ENCODE results near the gene PCDHB9. TPM values are rescaled to one million over a fixed set of nuclear protein-coding genes. Genes with fewer than 3 reads are reported as not detected.
A peak's percentile ranks its signal among the peaks of the same experiment; 100 is the strongest.

PCDHB9 gene
- total and polyA plus RNA-seq, 2 of the 8 experiments (the other 6 are each of a cell fraction or from before 2014, with no cell fraction given): 0.68 to 1.6 TPM

GRCh38 chr5:141223112-141223783, 36.3 kb downstream of the PCDHB9 start, which contains the start of gene PCDHB14 (continued):
- TF ChIP-seq ATF2 (IDR thresholded peaks at IDR 0.05; ENCODE audit: low read length): 0 out of 2 replicates have a peak, but pooled peaks have one; percentile 35
- no peak for TF ChIP-seq JUND (IDR thresholded peaks at IDR 0.05; ENCODE audit: low read length)
- no peak for TF ChIP-seq CTBP2 (IDR thresholded peaks at IDR 0.05; ENCODE audit: borderline replicate concordance, insufficient read depth, insufficient read length, low read length)
- no peak for TF ChIP-seq SP2 (IDR thresholded peaks at IDR 0.05; ENCODE audit: low read length)
- no peak for TF ChIP-seq SRF (IDR thresholded peaks at IDR 0.05; ENCODE audit: low read depth, low read length)
- no peak for TF ChIP-seq GABPA (IDR thresholded peaks at IDR 0.05; ENCODE audit: borderline replicate concordance, insufficient read depth, low read length)
- TF ChIP-seq ASH2L (IDR thresholded peaks at IDR 0.05; ENCODE audit: low read length): peak; percentile 25
- no peak for TF ChIP-seq TEAD4 (IDR thresholded peaks at IDR 0.05; ENCODE audit: low read depth, low read length)
- TF ChIP-seq BACH1 (IDR thresholded peaks at IDR 0.05; ENCODE audit: low read length): no peak
- TF ChIP-seq BCL11A (IDR thresholded peaks at IDR 0.05; ENCODE audit: low read depth in 2 of 2, low read length in 2 of 2): no peak
- no peak for TF ChIP-seq ATF3 (IDR thresholded peaks at IDR 0.05; ENCODE audit: insufficient read depth, low read depth, low read length)
- no peak for TF ChIP-seq POU5F1 (IDR thresholded peaks at IDR 0.05; ENCODE audit: low read depth, low read length)
- no peak for TF ChIP-seq TAF7 (optimal IDR thresholded peaks at IDR 0.05; ENCODE audit: borderline replicate concordance, low read depth, low read length)
- 0 out of 2 replicates have a peak, but pooled peaks have one; percentile 35 for TF ChIP-seq TAF1 (IDR thresholded peaks at IDR 0.05; ENCODE audit: low read depth, low read length)
- TF ChIP-seq EGR1 (IDR thresholded peaks at IDR 0.05; ENCODE audit: borderline replicate concordance, low read depth, low read length): no peak
- TF ChIP-seq RFX5 (IDR thresholded peaks at IDR 0.05; ENCODE audit: borderline replicate concordance, low read depth, low read length): no peak
- no peak for TF ChIP-seq CHD1 (IDR thresholded peaks at IDR 0.05; ENCODE audit: low read depth, low read length)
- no peak for TF ChIP-seq SP4 (IDR thresholded peaks at IDR 0.05; ENCODE audit: low read length)
- no peak for TF ChIP-seq ZNF274 (IDR thresholded peaks at IDR 0.05; ENCODE audit: borderline replicate concordance, extremely low read depth, low read length)
- TF ChIP-seq FOSL1 (IDR thresholded peaks at IDR 0.05; ENCODE audit: insufficient read depth, low read depth, low read length): no peak
- TF ChIP-seq JUN (IDR thresholded peaks at IDR 0.05; ENCODE audit: low read depth, low read length): no peak
- no peak for TF ChIP-seq SIRT6 (IDR thresholded peaks at IDR 0.05; ENCODE audit: low read length)
- TF ChIP-seq E2F6 (IDR thresholded peaks at IDR 0.05): no peak; the same call in 1 of the 2 replicates
